Measurements from ENCODE around the gene LANCL3. TPM values are rescaled to one million over a fixed set of nuclear protein-coding genes. Genes with fewer than 3 reads are reported as not detected.
"Not testable (repeated sequence)": the region's sequence is repeated elsewhere in the genome, so short reads cannot be mapped to it uniquely, and the experiment has no call there.

The LANCL3 gene
- total RNA-seq, 1 experiment from 2014 or later: 1.5 TPM

DNA sequence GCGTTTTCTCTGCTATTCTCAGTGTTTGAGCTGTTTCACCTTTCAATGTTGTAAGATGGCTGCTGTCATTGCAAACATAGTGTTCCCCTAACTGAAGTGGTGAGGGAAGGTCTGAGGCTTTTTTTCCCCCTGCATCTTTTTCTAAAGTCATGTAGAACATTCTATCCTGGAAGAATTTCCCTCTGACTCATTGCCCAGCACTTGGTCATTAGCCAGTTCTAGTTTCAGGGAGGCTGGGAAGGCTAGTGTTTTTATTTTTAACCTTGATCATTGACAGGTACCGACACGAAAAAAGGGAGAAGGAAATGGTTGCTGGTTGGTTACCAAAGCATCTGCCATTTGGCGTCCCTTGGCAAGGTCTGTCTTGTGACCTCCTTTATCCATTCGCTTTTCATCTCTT lies 6.6 kb downstream of the LANCL3 start:
- no peak for DNase-seq
- no peak overlapping the region for H3K4me2 ChIP-seq
- H3K36me3 ChIP-seq (ENCODE audit: low read depth): no peaks in the 10 kb centered on the region
- no peaks in the 10 kb centered on the region for H3K79me2 ChIP-seq (ENCODE audit: low read depth)
- H2AFZ ChIP-seq: no peak overlapping the region
- ChIA-PET POLR2A (ENCODE audit: unreplicated experiment) (no interaction called here), CTCF (no interaction called here)
- H4K20me1 ChIP-seq (ENCODE audit: insufficient read depth): no peaks in the 10 kb centered on the region
- no peaks in the 10 kb centered on the region for H3K9me3 ChIP-seq (ENCODE audit: insufficient read depth, low read depth)
- intact Hi-C loops (cut with micrococcal nuclease; ENCODE audit: unreplicated experiment): no loop called here
- no peaks in the 10 kb centered on the region for H3K9me2 ChIP-seq (ENCODE audit: insufficient read depth)
- H3K4me3 ChIP-seq: no peak overlapping the region
- H3K27ac ChIP-seq: no peak overlapping the region
- no peaks in the 10 kb centered on the region for H3K27me3 ChIP-seq (ENCODE audit: insufficient read depth, low read depth)
- H3K4me1 ChIP-seq (replicated peaks; ENCODE audit: insufficient read depth): peaks cover 7% of the 10 kb centered on the region
- no peaks in the 10 kb centered on the region for H3F3A ChIP-seq (ENCODE audit: insufficient read depth, low read depth)
- TF ChIP-seq EZH2 (IDR thresholded peaks at IDR 0.05; ENCODE audit: low read depth): no peak
- TF ChIP-seq, protein P1, sequence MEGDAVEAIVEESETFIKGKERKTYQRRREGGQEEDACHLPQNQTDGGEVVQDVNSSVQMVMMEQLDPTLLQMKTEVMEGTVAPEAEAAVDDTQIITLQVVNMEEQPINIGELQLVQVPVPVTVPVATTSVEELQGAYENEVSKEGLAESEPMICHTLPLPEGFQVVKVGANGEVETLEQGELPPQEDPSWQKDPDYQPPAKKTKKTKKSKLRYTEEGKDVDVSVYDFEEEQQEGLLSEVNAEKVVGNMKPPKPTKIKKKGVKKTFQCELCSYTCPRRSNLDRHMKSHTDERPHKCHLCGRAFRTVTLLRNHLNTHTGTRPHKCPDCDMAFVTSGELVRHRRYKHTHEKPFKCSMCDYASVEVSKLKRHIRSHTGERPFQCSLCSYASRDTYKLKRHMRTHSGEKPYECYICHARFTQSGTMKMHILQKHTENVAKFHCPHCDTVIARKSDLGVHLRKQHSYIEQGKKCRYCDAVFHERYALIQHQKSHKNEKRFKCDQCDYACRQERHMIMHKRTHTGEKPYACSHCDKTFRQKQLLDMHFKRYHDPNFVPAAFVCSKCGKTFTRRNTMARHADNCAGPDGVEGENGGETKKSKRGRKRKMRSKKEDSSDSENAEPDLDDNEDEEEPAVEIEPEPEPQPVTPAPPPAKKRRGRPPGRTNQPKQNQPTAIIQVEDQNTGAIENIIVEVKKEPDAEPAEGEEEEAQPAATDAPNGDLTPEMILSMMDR (conservative IDR thresholded peaks at IDR 0.05): no peak
- no TSS peak for BruUV-seq (replicated peaks)

DNA sequence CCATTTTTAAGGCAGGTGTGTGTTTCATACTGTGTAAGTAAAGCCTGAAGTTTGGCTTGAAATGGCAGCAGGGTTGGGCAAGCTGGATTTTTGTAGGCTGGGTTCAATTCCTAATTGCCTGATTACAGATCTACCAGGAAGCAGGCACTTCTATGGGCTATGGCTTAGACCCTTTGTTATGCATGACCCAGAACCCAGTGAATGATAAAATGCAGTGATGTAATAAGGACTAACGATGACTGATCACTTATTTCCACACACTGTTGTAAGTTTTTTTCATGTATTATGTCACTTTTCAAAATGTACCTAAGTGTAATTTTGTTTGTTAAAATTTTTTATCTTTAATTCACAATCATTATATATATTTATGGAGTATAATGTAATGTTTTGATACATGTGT lies 8.6 kb downstream of the LANCL3 start:
- Histone ChIP-seq H3K9me3 (ENCODE audit: insufficient read depth, low read depth) (no peaks in the 10 kb centered on the region), H3K27ac (no peak overlapping the region), H3K4me1 (replicated peaks; ENCODE audit: insufficient read depth) (no peaks in the 10 kb centered on the region), H2AFZ (no peak overlapping the region), H3K9me2 (ENCODE audit: insufficient read depth) (no peaks in the 10 kb centered on the region), H4K20me1 (ENCODE audit: insufficient read depth) (no peaks in the 10 kb centered on the region), H3K27me3 (ENCODE audit: insufficient read depth, low read depth) (no peaks in the 10 kb centered on the region), H3K4me3 (no peak overlapping the region), H3K36me3 (ENCODE audit: low read depth) (no peaks in the 10 kb centered on the region), H3F3A (ENCODE audit: insufficient read depth, low read depth) (no peaks in the 10 kb centered on the region), H3K4me2 (no peak overlapping the region), H3K79me2 (ENCODE audit: low read depth) (no peaks in the 10 kb centered on the region)
- TF ChIP-seq, protein P1 (conservative IDR thresholded peaks at IDR 0.05): no peak
- no peak for TF ChIP-seq EZH2 (IDR thresholded peaks at IDR 0.05; ENCODE audit: low read depth)
- no TSS peak for BruUV-seq (replicated peaks)
- intact Hi-C loops (cut with micrococcal nuclease; ENCODE audit: unreplicated experiment): no loop called here
- DNase-seq: no peak
- ChIA-PET CTCF (no interaction called here), POLR2A (ENCODE audit: unreplicated experiment) (no interaction called here)

- intact Hi-C loops (cut with micrococcal nuclease; ENCODE audit: unreplicated experiment); CTCF ChIA-PET; H4K20me1 ChIP-seq (ENCODE audit: insufficient read depth); H3K27ac ChIP-seq; H3K9me2 ChIP-seq (ENCODE audit: insufficient read depth); H3K4me1 ChIP-seq (replicated peaks; ENCODE audit: insufficient read depth); POLR2A ChIA-PET (ENCODE audit: unreplicated experiment); H3F3A ChIP-seq (ENCODE audit: insufficient read depth, low read depth); H3K4me2 ChIP-seq; DNase-seq; H3K27me3 ChIP-seq (ENCODE audit: insufficient read depth, low read depth); H2AFZ ChIP-seq; H3K4me3 ChIP-seq; H3K9me3 ChIP-seq (ENCODE audit: insufficient read depth, low read depth); H3K79me2 ChIP-seq (ENCODE audit: low read depth); BruUV-seq (replicated peaks); H3K36me3 ChIP-seq (ENCODE audit: low read depth): not testable (repeated sequence)
Measured at GRCh38 chrX:37587337-37587736, 15.9 kb downstream of the LANCL3 start.

- TF ChIP-seq, protein P1 (conservative IDR thresholded peaks at IDR 0.05): no peak
- no peak for TF ChIP-seq EZH2 (IDR thresholded peaks at IDR 0.05; ENCODE audit: low read depth)
- no peaks in the 10 kb centered on the region for H3F3A ChIP-seq (ENCODE audit: insufficient read depth, low read depth)
- no peak overlapping the region for H3K4me3 ChIP-seq
- H3K9me3 ChIP-seq (ENCODE audit: insufficient read depth, low read depth): no peaks in the 10 kb centered on the region
- H3K9me2 ChIP-seq (ENCODE audit: insufficient read depth): no peaks in the 10 kb centered on the region
- no peak overlapping the region for H3K4me2 ChIP-seq
- no peak overlapping the region for H2AFZ ChIP-seq
- no peaks in the 10 kb centered on the region for H4K20me1 ChIP-seq (ENCODE audit: insufficient read depth)
- H3K36me3 ChIP-seq (ENCODE audit: low read depth): no peaks in the 10 kb centered on the region
- CTCF ChIA-PET: no interaction called here
- intact Hi-C loops (cut with micrococcal nuclease; ENCODE audit: unreplicated experiment): no loop called here
- H3K27me3 ChIP-seq (ENCODE audit: insufficient read depth, low read depth): no peaks in the 10 kb centered on the region
- no peak for DNase-seq
- no TSS peak for BruUV-seq (replicated peaks)
- H3K79me2 ChIP-seq (ENCODE audit: low read depth): no peaks in the 10 kb centered on the region
- POLR2A ChIA-PET (ENCODE audit: unreplicated experiment): no interaction called here
- no peak overlapping the region for H3K27ac ChIP-seq
- no peaks in the 10 kb centered on the region for H3K4me1 ChIP-seq (replicated peaks; ENCODE audit: insufficient read depth)
Measured at GRCh38 chrX:37590047-37590446, 18.6 kb downstream of the LANCL3 start.
